Breast epithelium (tissue), 4 donors: ENCODE results near the gene PHACTR1. TPM values are rescaled to one million over a fixed set of nuclear protein-coding genes. Genes with fewer than 3 reads are reported as not detected.
"Not testable (repeated sequence)": the region's sequence is repeated elsewhere in the genome, so short reads cannot be mapped to it uniquely, and the experiment has no call there.

Source experiments
- DNase-seq, 2 donors: peaks; one replicate each; pipeline ENCODE4 v3.0.0-alpha.2; 2019; ENCODE audit warnings: low spot score in 2 of 2
- H3K27ac ChIP-seq, 2 donors: fragments of 200-600 bp; sonication (generic) in 1 of 2; one replicate each; pipeline ENCODE4 v1.5.1; 2016 to 2019; ENCODE audit warnings: mild to moderate bottlenecking in 1 of 2
- H3K27me3 ChIP-seq, 2 donors: fragments of 200-600 bp; sonication (generic) in 1 of 2; one replicate each; pipeline versions ENCODE4 v1.5.1 to v1.6.0; 2017 to 2019; ENCODE audit warnings: control low read depth in 1 of 2, mild to moderate bottlenecking in 1 of 2
- H3K36me3 ChIP-seq: fragments of 200-600 bp; one replicate; pipeline ENCODE4 v1.5.1; 2019
- H3K4me1 ChIP-seq, 2 donors: fragments of 200-600 bp; sonication (generic); one replicate each; pipeline ENCODE4 v1.5.1; 2016 to 2019; ENCODE audit warnings: control low read depth in 1 of 2
- H3K4me3 ChIP-seq, 3 donors: fragments of 200-600 bp; sonication (generic); 1 replicate in 2 of 3; 2 replicates in 1 of 3; pipeline ENCODE4 v1.5.1; 2016 to 2019; ENCODE audit warnings: mild to moderate bottlenecking in 3 of 3, moderate library complexity in 2 of 3
- H3K9me3 ChIP-seq, 2 donors: fragments of 200-600 bp; sonication (generic) in 1 of 2; one replicate each; pipeline ENCODE4 v1.5.1; 2016 to 2019; ENCODE audit warnings: control low read depth in 1 of 2
- POLR2A ChIP-seq: fragments of 450-650 bp; IDR thresholded peaks from one replicate; pipeline ENCODE4 v1.6.1; 2016; ENCODE audit warnings: antibody characterized with exemption, mild to moderate bottlenecking, moderate library complexity
- POLR2AphosphoS5 ChIP-seq, 3 donors: sonication (generic); formaldehyde crosslinking; IDR thresholded peaks; one replicate each; pipeline ENCODE4 v1.6.1; 2017; ENCODE audit warnings: antibody characterized with exemption in 3 of 3
- intact Hi-C: fragments of 100-400 bp; cut with DNase I; formaldehyde crosslinking; loops from one replicate; pipeline ENCODE4 v1.15.1; 2023; ENCODE audit warnings: low total_unique reads
- total RNA-seq, 3 donors: library from RNA; depleted of rRNA; stranded (reverse); fragments of >200 nt; gene quantifications; one replicate each; pipeline ENCODE4 v1.1.0, GENCODE V29; 2016
- TF ChIP-seq, protein P1 (sequence below), 3 donors: fragments of 450-650 bp; IDR thresholded peaks; one replicate each; pipeline ENCODE4 v1.5.1; 2016 to 2017; ENCODE audit warnings: antibody characterized with exemption in 3 of 3, mild to moderate bottlenecking in 3 of 3, moderate library complexity in 3 of 3

Gene PHACTR1
- total RNA-seq, 3 donors from 2014 or later, result 4.1 to 5.6 (median 4.6) TPM

DNA sequence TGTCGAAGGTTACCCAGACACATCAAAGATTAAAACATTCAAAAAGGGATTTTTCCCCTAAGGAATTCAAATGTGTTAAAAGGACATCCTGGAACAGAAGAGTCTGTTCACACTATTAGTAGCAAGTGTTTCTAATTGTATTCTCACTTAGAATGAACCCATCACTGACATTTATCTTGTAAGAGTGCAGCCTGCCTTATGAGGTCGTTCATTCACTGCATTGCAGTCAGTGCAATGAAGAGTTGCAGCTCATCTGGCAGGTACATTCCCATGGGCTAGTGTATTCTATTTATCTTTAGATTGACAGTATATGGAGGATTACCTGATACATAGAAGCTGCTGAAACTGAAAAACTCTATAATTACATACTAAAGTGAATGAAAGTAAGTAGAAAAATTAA lies 36.5 kb downstream of the PHACTR1 start:
- Histone ChIP-seq H3K9me3 (no peaks in the 10 kb centered on the region), H3K27ac (no peak overlapping the region), H3K27me3 (peaks cover 6 to 55% of the 10 kb centered on the region in 2 donors), H3K4me3 (no peak overlapping the region), H3K4me1 (no peaks in the 10 kb centered on the region), H3K36me3 (no peaks in the 10 kb centered on the region)
- TF ChIP-seq, protein P1, sequence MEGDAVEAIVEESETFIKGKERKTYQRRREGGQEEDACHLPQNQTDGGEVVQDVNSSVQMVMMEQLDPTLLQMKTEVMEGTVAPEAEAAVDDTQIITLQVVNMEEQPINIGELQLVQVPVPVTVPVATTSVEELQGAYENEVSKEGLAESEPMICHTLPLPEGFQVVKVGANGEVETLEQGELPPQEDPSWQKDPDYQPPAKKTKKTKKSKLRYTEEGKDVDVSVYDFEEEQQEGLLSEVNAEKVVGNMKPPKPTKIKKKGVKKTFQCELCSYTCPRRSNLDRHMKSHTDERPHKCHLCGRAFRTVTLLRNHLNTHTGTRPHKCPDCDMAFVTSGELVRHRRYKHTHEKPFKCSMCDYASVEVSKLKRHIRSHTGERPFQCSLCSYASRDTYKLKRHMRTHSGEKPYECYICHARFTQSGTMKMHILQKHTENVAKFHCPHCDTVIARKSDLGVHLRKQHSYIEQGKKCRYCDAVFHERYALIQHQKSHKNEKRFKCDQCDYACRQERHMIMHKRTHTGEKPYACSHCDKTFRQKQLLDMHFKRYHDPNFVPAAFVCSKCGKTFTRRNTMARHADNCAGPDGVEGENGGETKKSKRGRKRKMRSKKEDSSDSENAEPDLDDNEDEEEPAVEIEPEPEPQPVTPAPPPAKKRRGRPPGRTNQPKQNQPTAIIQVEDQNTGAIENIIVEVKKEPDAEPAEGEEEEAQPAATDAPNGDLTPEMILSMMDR (IDR thresholded peaks at IDR 0.05), result no peak
- TF ChIP-seq POLR2A (no peak), POLR2AphosphoS5 (IDR thresholded peaks at IDR 0.05) (no peak)
- no peak for DNase-seq
- intact Hi-C loops, result no loop called here

DNA sequence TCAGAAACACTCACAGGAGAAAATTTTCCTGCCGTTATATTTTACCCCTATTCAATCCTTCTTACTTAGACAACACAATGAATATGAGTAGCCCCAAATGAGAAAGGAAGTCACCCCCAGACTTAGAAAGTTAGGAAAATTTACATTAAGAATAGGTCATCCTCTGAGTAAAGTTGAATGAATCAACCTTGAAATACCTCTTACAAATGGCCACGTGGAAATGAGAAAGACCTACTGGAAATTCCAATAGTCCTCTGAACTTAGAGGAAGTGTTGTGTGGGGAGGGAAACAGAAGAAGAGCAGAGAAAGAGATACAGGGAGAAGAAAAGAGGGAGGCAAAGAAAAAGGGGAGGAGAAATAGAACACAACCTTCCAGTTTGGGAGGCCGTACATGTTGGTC lies 43.7 kb downstream of the PHACTR1 start:
- no peak for DNase-seq
- Histone ChIP-seq H3K4me1 (no peaks in the 10 kb centered on the region), H3K36me3 (no peaks in the 10 kb centered on the region), H3K27me3 (peaks cover 0 to 17% of the 10 kb centered on the region in 2 donors), H3K9me3 (no peaks in the 10 kb centered on the region), H3K4me3 (no peak overlapping the region), H3K27ac (no peak overlapping the region)
- intact Hi-C loops, result no loop called here
- TF ChIP-seq, protein P1 (IDR thresholded peaks at IDR 0.05), result no peak
- TF ChIP-seq POLR2A (no peak), POLR2AphosphoS5 (IDR thresholded peaks at IDR 0.05) (no peak)

DNA sequence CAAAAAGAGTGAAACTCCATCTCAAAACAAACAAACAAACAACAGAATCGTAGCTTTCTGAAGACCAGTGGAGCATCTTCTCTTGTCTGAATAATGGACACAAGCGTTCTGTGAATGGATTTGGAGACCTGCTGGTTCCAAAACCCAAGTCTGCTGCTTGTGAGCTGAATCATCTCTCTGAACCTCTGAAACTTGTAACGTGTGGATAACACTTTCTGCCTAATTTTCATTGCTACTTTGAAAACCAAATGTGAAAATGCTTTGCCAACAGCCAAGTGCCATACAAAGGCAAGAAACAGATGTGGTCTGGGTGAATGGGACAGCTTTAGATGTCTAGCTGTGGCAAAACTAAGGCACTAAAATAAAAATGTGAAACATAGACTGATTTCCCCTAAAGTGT lies 44.3 kb downstream of the PHACTR1 start:
- no peaks in the 10 kb centered on the region for H3K36me3 ChIP-seq
- peaks cover 0 to 17% of the 10 kb centered on the region in 2 donors for H3K27me3 ChIP-seq
- no peak overlapping the region for H3K4me3 ChIP-seq
- intact Hi-C loops, result no loop called here
- H3K4me1 ChIP-seq, result no peaks in the 10 kb centered on the region
- no peak for DNase-seq
- no peaks in the 10 kb centered on the region for H3K9me3 ChIP-seq
- H3K27ac ChIP-seq, result no peak overlapping the region
- TF ChIP-seq POLR2A (no peak), POLR2AphosphoS5 (IDR thresholded peaks at IDR 0.05) (no peak)
- TF ChIP-seq, protein P1 (IDR thresholded peaks at IDR 0.05), result no peak

DNA sequence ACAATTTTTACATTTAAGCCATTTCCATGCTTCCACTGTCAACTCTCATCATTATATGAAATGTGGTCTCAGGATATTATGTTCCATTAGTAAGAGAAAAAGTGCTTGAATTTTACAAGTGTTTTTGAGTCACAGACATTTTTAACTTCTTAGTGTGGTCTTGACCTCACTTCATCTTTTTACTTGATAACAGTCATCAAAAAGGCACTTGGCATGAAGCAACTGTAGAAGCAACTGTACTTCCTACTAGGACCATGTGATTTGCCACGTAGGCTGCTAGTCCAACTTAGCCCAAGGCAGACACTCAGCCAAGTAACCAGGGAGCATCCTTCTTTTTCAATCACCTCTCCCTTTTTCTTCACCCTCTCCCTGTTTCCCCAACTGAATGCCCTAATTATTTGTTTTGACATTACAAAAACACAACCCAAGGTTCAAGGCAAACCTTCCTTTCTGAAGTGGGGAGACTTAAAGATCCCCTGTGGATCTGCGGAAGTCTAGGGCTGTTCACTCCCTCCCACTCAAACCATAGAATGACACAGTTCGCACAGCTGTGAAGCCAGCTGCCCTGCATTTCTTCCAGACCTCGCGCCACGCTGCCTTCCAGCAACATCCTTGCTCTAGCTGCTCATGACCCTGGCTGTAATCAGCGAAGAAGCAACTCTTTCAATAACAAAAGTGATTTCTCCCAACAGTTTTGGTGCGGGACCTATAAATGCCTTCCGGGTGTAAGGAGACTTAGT lies 45.0 kb downstream of the PHACTR1 start:
- no peak for DNase-seq
- TF ChIP-seq, protein P1 (IDR thresholded peaks at IDR 0.05), result no peak
- TF ChIP-seq POLR2A (no peak), POLR2AphosphoS5 (IDR thresholded peaks at IDR 0.05) (no peak)
- no peak overlapping the region for H3K4me3 ChIP-seq
- no peaks in the 10 kb centered on the region for H3K36me3 ChIP-seq
- no peak overlapping the region for H3K27ac ChIP-seq
- intact Hi-C loops, result no loop called here
- no peaks in the 10 kb centered on the region for H3K4me1 ChIP-seq
- no peaks in the 10 kb centered on the region for H3K9me3 ChIP-seq
- H3K27me3 ChIP-seq, result peaks cover 0 to 17% of the 10 kb centered on the region in 2 donors

DNA sequence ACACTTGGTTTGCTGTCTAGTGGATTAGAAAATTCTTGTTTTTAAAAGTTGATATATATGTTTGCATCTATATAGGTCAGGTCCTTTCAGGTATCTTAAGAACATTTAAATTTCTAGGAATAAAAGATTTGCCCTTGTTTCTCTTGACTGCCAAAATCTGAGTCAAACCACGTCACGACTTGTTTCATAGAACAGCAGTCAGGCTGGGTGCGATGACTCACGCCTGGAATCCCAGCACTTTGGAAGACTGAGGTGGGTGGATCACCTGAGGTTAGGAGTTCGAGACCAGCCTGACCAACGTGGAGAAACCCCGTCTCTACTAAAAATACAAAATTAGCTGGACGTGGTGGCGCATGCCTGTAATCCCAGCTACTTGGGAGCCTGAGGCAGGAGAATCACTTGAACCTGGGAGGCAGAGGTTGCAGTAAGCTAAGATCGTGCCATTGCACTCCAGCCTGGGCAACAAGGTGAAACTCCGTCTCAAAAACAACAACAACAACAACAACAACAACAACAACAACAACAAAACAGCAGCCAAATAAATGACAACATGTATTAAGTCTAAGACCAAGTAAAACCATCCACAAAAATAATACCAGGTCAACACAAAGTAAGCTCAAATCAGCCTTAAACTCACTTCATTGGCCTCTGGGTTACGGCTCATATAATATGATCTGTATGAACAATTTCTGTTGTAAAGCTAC lies 46.3 kb downstream of the PHACTR1 start:
- H3K36me3 ChIP-seq, H3K27ac ChIP-seq, H3K4me3 ChIP-seq, H3K4me1 ChIP-seq, intact Hi-C loops, DNase-seq, H3K9me3 ChIP-seq, H3K27me3 ChIP-seq: not testable (repeated sequence)
